Hypothalamus (tissue), 51 donors: ENCODE measurements around the gene RALB.

ENCODE experiments used
- DNase-seq, 51 donors: peaks; one replicate each; lab custom pipeline; 2025; lab: John Stamatoyannopoulos, UW

Gene RALB

GRCh38 chr2:120252225-120253020, at the start of gene RALB:
TSS of gene RALB (plus strand) at chr2:120252852. CDS start at chr2:120278665, 25,813 bp downstream.
- DNase-seq: peak; percentile 72 to 100 (median 98)

- DNase-seq: no peak
Measured at GRCh38 chr2:120203251-120204021, 49.2 kb upstream of the RALB start.

GRCh38 chr2:120204022-120204405, 48.6 kb upstream of the RALB start:
- DNase-seq: no peak

- no peak for DNase-seq
Measured at GRCh38 chr2:120204417-120204816, 48.2 kb upstream of the RALB start.

- no peak for DNase-seq
Measured at GRCh38 chr2:120204945-120205670, 47.5 kb upstream of the RALB start.

GRCh38 chr2:120206022-120206581, 46.5 kb upstream of the RALB start:
- DNase-seq: peak in 2 of 51 donors; percentile 8

GRCh38 chr2:120208381-120209353, 44.0 kb upstream of the RALB start:
- DNase-seq: no peak

GRCh38 chr2:120209427-120210269, 43.0 kb upstream of the RALB start:
- DNase-seq: no peak

GRCh38 chr2:120210270-120210693, 42.4 kb upstream of the RALB start:
- DNase-seq: no peak

- DNase-seq: no peak
Measured at GRCh38 chr2:120218181-120218580, 34.5 kb upstream of the RALB start.

- no peak for DNase-seq
Measured at GRCh38 chr2:120219291-120219690, 33.4 kb upstream of the RALB start.

GRCh38 chr2:120219766-120220165, 32.9 kb upstream of the RALB start:
- no peak for DNase-seq

- no peak for DNase-seq
Measured at GRCh38 chr2:120220756-120221155, 31.9 kb upstream of the RALB start.

- DNase-seq: no peak
Measured at GRCh38 chr2:120221616-120222015, 31.0 kb upstream of the RALB start.

- no peak for DNase-seq
Measured at GRCh38 chr2:120222186-120223033, 30.2 kb upstream of the RALB start.

GRCh38 chr2:120223034-120223912, 29.4 kb upstream of the RALB start, which contains the start of gene TMEM185B:
TSS of gene TMEM185B (minus strand) at chr2:120223400. CDS start at chr2:120222976, 424 bp downstream.
- peak; percentile 21 to 93 (median 80) for DNase-seq

GRCh38 chr2:120224256-120224655, 28.4 kb upstream of the RALB start:
- DNase-seq: no peak
